ENCODE data around the gene PRR7.
"Not testable (repeated sequence)": the region's sequence is repeated elsewhere in the genome, so short reads cannot be mapped to it uniquely, and the experiment has no call there.

PRR7 gene

DNA sequence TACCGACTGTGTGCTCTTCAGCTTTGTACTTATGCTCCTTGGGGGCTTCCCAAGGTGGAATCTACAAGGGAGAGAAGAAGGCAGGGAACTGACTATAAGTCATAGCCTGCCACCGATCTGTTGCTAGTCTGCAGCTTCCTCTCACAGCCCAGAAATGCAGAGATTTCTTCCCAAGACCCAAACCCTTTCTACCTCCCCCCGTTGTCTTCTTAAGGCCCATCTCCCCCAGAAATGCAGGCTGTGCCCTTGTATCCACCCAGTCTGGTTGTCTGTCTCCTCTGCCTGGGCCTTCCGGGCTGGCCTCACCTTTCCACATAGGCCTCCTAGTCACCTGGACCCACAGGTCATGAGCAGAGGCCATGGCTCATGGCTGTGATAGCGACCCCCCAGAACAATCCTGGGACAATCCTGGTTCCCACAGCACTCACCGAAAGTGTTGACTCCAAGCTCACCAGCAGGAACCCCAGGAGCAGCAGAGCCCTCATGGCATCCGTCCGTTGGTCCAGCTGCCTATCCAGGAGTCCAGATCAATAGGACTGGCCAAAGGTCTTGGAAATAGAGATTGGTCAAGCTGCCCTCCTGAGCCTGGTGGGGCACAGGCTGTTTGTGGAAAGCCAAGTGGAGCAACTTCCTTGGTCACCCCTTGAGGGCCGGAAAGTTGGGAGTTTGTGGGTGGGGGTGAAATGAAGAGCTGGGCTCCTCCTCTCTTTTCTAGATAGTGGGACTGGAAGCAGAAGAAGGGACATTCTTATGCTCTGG lies 37.4 kb upstream of the PRR7 start, which contains the start of gene F12:
F12 (minus strand) TSS at position 522 of the 759 bp plus-strand sequence; CDS start at position 485, 37 bp downstream.
- no peaks in the 10 kb centered on the region for H3K9me3 ChIP-seq (replicated peaks; ENCODE audit: insufficient read depth, low read length)
- peaks cover 23% of the 10 kb centered on the region for H3F3A ChIP-seq (ENCODE audit: insufficient read depth, low read length)
- no peak for TF ChIP-seq EZH2 (optimal IDR thresholded peaks at IDR 0.05; ENCODE audit: low read depth, low read length)
- TF ChIP-seq, protein P1, sequence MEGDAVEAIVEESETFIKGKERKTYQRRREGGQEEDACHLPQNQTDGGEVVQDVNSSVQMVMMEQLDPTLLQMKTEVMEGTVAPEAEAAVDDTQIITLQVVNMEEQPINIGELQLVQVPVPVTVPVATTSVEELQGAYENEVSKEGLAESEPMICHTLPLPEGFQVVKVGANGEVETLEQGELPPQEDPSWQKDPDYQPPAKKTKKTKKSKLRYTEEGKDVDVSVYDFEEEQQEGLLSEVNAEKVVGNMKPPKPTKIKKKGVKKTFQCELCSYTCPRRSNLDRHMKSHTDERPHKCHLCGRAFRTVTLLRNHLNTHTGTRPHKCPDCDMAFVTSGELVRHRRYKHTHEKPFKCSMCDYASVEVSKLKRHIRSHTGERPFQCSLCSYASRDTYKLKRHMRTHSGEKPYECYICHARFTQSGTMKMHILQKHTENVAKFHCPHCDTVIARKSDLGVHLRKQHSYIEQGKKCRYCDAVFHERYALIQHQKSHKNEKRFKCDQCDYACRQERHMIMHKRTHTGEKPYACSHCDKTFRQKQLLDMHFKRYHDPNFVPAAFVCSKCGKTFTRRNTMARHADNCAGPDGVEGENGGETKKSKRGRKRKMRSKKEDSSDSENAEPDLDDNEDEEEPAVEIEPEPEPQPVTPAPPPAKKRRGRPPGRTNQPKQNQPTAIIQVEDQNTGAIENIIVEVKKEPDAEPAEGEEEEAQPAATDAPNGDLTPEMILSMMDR (IDR thresholded peaks at IDR 0.05; ENCODE audit: low read length) = no peak
- TF ChIP-seq EZH2phosphoT487 (IDR thresholded peaks at IDR 0.05; ENCODE audit: low read length) = no peak
- no peaks in the 10 kb centered on the region for H3K9me2 ChIP-seq (replicated peaks; ENCODE audit: insufficient read depth, low read length)
- no peak for DNase-seq
- H2AFZ ChIP-seq (ENCODE audit: low read length) = no peak within 1 kb of the TSS
- H3K79me2 ChIP-seq (ENCODE audit: low read length) = no peaks in the 10 kb centered on the region
- no peak within 1 kb of the TSS for H3K27ac ChIP-seq (ENCODE audit: low read length)
- no peak within 1 kb of the TSS for H3K9ac ChIP-seq (ENCODE audit: low read length)
- no peaks in the 10 kb centered on the region for H3K36me3 ChIP-seq (replicated peaks; ENCODE audit: insufficient read depth, low read length)
- no peak within 1 kb of the TSS for H3K4me3 ChIP-seq (ENCODE audit: low read length)
- H3K4me2 ChIP-seq (ENCODE audit: low read depth, low read length) = no peak within 1 kb of the TSS
- H3K4me1 ChIP-seq (ENCODE audit: low read length) = peaks cover 32% of the 10 kb centered on the region
- no peaks in the 10 kb centered on the region for H3K27me3 ChIP-seq (replicated peaks; ENCODE audit: insufficient read depth, low read length)
- no peaks in the 10 kb centered on the region for H4K20me1 ChIP-seq (ENCODE audit: insufficient read depth, low read length)

DNA sequence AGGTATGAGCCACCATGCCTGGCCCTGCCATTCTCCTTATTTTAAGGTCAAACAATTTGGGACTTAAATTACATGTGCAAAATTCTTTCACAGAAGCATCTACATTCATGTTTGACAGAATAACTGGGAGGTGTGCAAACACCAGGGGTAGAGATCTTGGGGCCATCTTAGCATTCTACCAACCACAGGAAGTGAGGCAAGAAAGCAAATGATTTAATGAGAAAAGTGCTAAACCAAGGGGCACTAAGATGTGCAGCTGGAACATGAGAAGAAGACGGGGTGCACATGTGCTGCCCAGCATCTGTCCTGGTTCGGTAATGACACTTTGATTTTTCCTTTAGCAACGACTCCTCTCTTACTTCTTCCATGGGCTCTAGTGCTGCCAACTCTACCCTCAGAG lies 36.0 kb upstream of the PRR7 start:
- Histone ChIP-seq H3K27me3 (replicated peaks; ENCODE audit: insufficient read depth, low read length) (no peaks in the 10 kb centered on the region), H3K27ac (ENCODE audit: low read length) (no peak overlapping the region), H4K20me1 (ENCODE audit: insufficient read depth, low read length) (no peaks in the 10 kb centered on the region), H3F3A (ENCODE audit: insufficient read depth, low read length) (peaks cover 23% of the 10 kb centered on the region), H3K36me3 (replicated peaks; ENCODE audit: insufficient read depth, low read length) (no peaks in the 10 kb centered on the region), H3K4me1 (ENCODE audit: low read length) (peaks cover 23% of the 10 kb centered on the region), H2AFZ (ENCODE audit: low read length) (no peak overlapping the region), H3K79me2 (ENCODE audit: low read length) (no peaks in the 10 kb centered on the region), H3K9me3 (replicated peaks; ENCODE audit: insufficient read depth, low read length) (no peaks in the 10 kb centered on the region), H3K4me3 (ENCODE audit: low read length) (no peak overlapping the region), H3K4me2 (ENCODE audit: low read depth, low read length) (no peak overlapping the region), H3K9ac (ENCODE audit: low read length) (no peak overlapping the region), H3K9me2 (replicated peaks; ENCODE audit: insufficient read depth, low read length) (no peaks in the 10 kb centered on the region)
- DNase-seq = no peak
- TF ChIP-seq EZH2phosphoT487 (IDR thresholded peaks at IDR 0.05; ENCODE audit: low read length) = no peak
- no peak for TF ChIP-seq EZH2 (optimal IDR thresholded peaks at IDR 0.05; ENCODE audit: low read depth, low read length)

DNA sequence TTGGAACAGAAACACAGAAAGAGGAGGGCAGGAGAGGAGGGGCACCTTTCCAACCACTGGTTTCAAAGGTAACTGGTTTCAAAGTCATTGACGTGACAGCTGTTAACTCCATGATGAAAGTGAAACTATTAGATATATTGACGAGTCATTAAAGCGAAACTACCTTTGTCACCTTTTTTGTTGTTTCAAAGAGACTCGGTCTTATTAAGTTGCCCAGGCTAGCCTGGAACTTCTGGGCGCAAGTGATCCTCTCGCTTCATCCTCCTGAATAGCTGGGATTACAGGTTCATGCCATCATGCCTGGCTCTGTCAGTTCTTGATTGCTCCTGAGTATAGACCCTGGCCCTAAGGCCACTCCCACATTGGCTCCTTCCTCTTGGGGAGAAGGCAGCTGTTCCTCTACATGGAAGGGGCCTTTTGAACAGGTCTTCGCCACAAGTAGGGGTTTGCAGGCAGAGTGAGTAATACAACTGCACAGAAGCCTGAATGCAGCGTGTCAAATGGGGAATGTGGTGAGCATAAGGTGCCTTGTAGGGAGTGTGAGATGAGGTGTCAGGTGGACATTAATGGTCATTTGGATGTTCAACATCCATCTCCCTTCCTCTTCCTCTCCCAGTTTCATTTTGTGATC lies 33.9 kb upstream of the PRR7 start:
- H3K4me2 ChIP-seq (ENCODE audit: low read depth, low read length) = peak overlapping the region; percentile 93
- peaks cover 23% of the 10 kb centered on the region for H3F3A ChIP-seq (ENCODE audit: insufficient read depth, low read length)
- H3K9me3 ChIP-seq (replicated peaks; ENCODE audit: insufficient read depth, low read length) = no peaks in the 10 kb centered on the region
- H3K79me2 ChIP-seq (ENCODE audit: low read length) = no peaks in the 10 kb centered on the region
- H4K20me1 ChIP-seq (ENCODE audit: insufficient read depth, low read length) = no peaks in the 10 kb centered on the region
- 0 out of 2 replicates have a peak overlapping the region, but pooled peaks have one; percentile 2 for H2AFZ ChIP-seq (ENCODE audit: low read length)
- DNase-seq = peak; percentile 95
- H3K4me1 ChIP-seq (ENCODE audit: low read length) = peaks cover 23% of the 10 kb centered on the region
- H3K27me3 ChIP-seq (replicated peaks; ENCODE audit: insufficient read depth, low read length) = no peaks in the 10 kb centered on the region
- H3K4me3 ChIP-seq (ENCODE audit: low read length) = peak overlapping the region; percentile 58
- no peaks in the 10 kb centered on the region for H3K36me3 ChIP-seq (replicated peaks; ENCODE audit: insufficient read depth, low read length)
- peak overlapping the region; percentile 77 for H3K9ac ChIP-seq (ENCODE audit: low read length)
- TF ChIP-seq EZH2phosphoT487 (IDR thresholded peaks at IDR 0.05; ENCODE audit: low read length) = no peak
- TF ChIP-seq EZH2 (optimal IDR thresholded peaks at IDR 0.05; ENCODE audit: low read depth, low read length) = no peak
- peak overlapping the region; percentile 98 for H3K27ac ChIP-seq (ENCODE audit: low read length)
- H3K9me2 ChIP-seq (replicated peaks; ENCODE audit: insufficient read depth, low read length) = no peaks in the 10 kb centered on the region

DNA sequence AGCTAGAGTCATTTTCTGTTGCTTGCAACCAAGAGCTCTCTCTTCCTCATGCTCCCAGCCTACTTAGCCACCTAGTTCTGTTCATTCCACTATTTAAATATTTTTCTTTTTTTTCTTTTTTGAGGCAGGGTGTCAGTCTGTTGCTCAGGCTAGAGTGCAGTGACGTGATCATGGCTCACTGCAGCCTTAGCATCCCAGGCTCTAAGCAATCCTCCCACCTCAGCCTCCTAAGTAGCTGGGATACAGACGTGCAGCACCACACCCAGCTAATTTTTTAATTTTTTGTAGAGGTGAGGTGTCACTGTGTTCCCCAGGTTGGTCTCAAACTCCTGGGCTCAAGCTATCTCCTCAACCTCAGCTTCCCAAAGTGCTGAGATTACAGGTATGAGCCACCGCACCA lies 32.1 kb upstream of the PRR7 start:
- TF ChIP-seq, protein P1 (IDR thresholded peaks at IDR 0.05; ENCODE audit: low read length) = no peak
- TF ChIP-seq EZH2 (optimal IDR thresholded peaks at IDR 0.05; ENCODE audit: low read depth, low read length) (no peak), EZH2phosphoT487 (IDR thresholded peaks at IDR 0.05; ENCODE audit: low read length) (no peak)
- Histone ChIP-seq H3K27ac (ENCODE audit: low read length) (no peak overlapping the region), H3K9me2 (replicated peaks; ENCODE audit: insufficient read depth, low read length) (no peaks in the 10 kb centered on the region), H3F3A (ENCODE audit: insufficient read depth, low read length) (peaks cover 23% of the 10 kb centered on the region), H3K4me1 (ENCODE audit: low read length) (peaks cover 23% of the 10 kb centered on the region), H3K36me3 (replicated peaks; ENCODE audit: insufficient read depth, low read length) (no peaks in the 10 kb centered on the region), H3K4me2 (ENCODE audit: low read depth, low read length) (no peak overlapping the region), H3K79me2 (ENCODE audit: low read length) (no peaks in the 10 kb centered on the region), H4K20me1 (ENCODE audit: insufficient read depth, low read length) (no peaks in the 10 kb centered on the region), H3K9ac (ENCODE audit: low read length) (no peak overlapping the region), H3K9me3 (replicated peaks; ENCODE audit: insufficient read depth, low read length) (no peaks in the 10 kb centered on the region), H3K27me3 (replicated peaks; ENCODE audit: insufficient read depth, low read length) (no peaks in the 10 kb centered on the region), H2AFZ (ENCODE audit: low read length) (no peak overlapping the region), H3K4me3 (ENCODE audit: low read length) (no peak overlapping the region)
- no peak for DNase-seq

DNA sequence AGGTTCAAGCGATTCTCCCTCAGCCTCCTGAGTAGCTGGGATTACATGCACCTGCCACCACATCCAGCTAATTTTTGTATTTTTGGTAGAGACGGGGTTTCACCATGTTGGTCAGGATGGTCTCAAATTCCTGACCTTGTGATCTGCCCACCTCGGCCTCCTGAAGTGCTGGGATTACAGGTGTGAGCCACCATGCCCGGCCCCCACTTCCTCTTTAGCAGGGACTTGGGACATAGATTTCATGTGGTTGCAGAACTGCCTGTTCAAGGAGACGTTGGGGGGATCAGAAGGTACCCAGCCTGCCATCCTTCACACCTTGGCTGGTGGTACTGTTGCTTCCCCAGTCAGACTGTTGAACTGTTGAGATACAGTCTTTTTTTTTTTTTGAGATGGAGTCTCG lies 29.5 kb upstream of the PRR7 start:
- not testable (repeated sequence) for H3K9me2 ChIP-seq (replicated peaks; ENCODE audit: insufficient read depth, low read length); H3K27ac ChIP-seq (ENCODE audit: low read length); H3K36me3 ChIP-seq (replicated peaks; ENCODE audit: insufficient read depth, low read length); H3K4me2 ChIP-seq (ENCODE audit: low read depth, low read length); H4K20me1 ChIP-seq (ENCODE audit: insufficient read depth, low read length); H3K9ac ChIP-seq (ENCODE audit: low read length); H3K4me3 ChIP-seq (ENCODE audit: low read length); H2AFZ ChIP-seq (ENCODE audit: low read length); H3K27me3 ChIP-seq (replicated peaks; ENCODE audit: insufficient read depth, low read length); DNase-seq; H3K79me2 ChIP-seq (ENCODE audit: low read length); H3K9me3 ChIP-seq (replicated peaks; ENCODE audit: insufficient read depth, low read length)
- Histone ChIP-seq H3K4me1 (ENCODE audit: low read length) (peaks cover 17% of the 10 kb centered on the region), H3F3A (ENCODE audit: insufficient read depth, low read length) (peaks cover 17% of the 10 kb centered on the region)

Measured in MM.1S (cell line).